Caco-2 (cell line): ENCODE measurements around the gene WDR41. TPM values are rescaled to one million over a fixed set of nuclear protein-coding genes. Genes with fewer than 3 reads are reported as not detected.

Experiments
- BruUV-seq: library from RNA; stranded (reverse); fragments of 400-500 nt; replicated peaks from 2 replicates; lab custom pipeline; 2021; lab: Mats Ljungman, UMichigan
- CTCF ChIA-PET: fragments of 300-600 bp; sonication (Branson Sonifier 250); formaldehyde crosslinking; loops from one replicate; lab custom pipeline; 2022; ENCODE audit warnings: antibody characterized with exemption; lab: Charles Lee
- POLR2A ChIA-PET: fragments of 300-600 bp; sonication (Branson Sonifier 250); formaldehyde crosslinking; loops from one replicate; lab custom pipeline; 2022; ENCODE audit warnings: antibody characterized with exemption; lab: Charles Lee
- DNase-seq, 2 experiments: peaks; one replicate each; pipeline versions ENCODE4 v3.0.0 to v3.0.0-alpha.2; 2020 to 2022
- H3K27me3 ChIP-seq: replicated peaks from 2 replicates; pipeline ENCODE4 v1.6.0; 2011; ENCODE audit warnings: low read length; ENCODE audit not compliant: control insufficient read depth, insufficient read depth
- H3K36me3 ChIP-seq: 2 replicates; pipeline ENCODE4 v1.5.1; 2011; ENCODE audit warnings: low read length; ENCODE audit not compliant: control insufficient read depth, insufficient read depth
- H3K4me1 ChIP-seq: fragments of 250-450 bp; sonication (Bioruptor Pico); 2 replicates; pipeline ENCODE4 v1.5.1; 2020; ENCODE audit warnings: mild to moderate bottlenecking
- H3K4me3 ChIP-seq: 2 replicates; pipeline ENCODE4 v1.5.1; 2011; ENCODE audit warnings: low read depth, mild to moderate bottlenecking, control low read depth, low read length
- H3K9me3 ChIP-seq: fragments of 250-450 bp; sonication (Bioruptor Pico); 2 replicates; pipeline ENCODE4 v1.5.1; 2020; ENCODE audit warnings: mild to moderate bottlenecking, moderate library complexity
- H3K27ac Mint-ChIP-seq: one replicate; pipeline ENCODE4 v1.8.0; 2022; ENCODE audit warnings: mixed read lengths; ENCODE audit not compliant: unreplicated experiment
- H3K27me3 Mint-ChIP-seq: one replicate; pipeline ENCODE4 v1.8.0; 2022; ENCODE audit warnings: mixed read lengths; ENCODE audit not compliant: insufficient read depth, unreplicated experiment
- H3K36me3 Mint-ChIP-seq: one replicate; pipeline ENCODE4 v1.8.0; 2022; ENCODE audit warnings: mild to moderate bottlenecking, mixed read lengths; ENCODE audit not compliant: insufficient read depth, unreplicated experiment
- H3K4me1 Mint-ChIP-seq: one replicate; pipeline ENCODE4 v1.8.0; 2022; ENCODE audit warnings: low read depth, mixed read lengths; ENCODE audit not compliant: unreplicated experiment
- H3K4me3 Mint-ChIP-seq: one replicate; pipeline ENCODE4 v1.8.0; 2022; ENCODE audit warnings: mild to moderate bottlenecking, moderate library complexity, mixed read lengths; ENCODE audit not compliant: unreplicated experiment
- H3K9me3 Mint-ChIP-seq: one replicate; pipeline ENCODE4 v1.8.0; 2022; ENCODE audit warnings: mixed read lengths; ENCODE audit not compliant: unreplicated experiment
- CTCF ChIP-seq, 2 experiments: fragments of 200-600 bp in 1 of 2; IDR thresholded peaks; 1 replicate in 1 of 2; 2 replicates in 1 of 2; pipeline versions ENCODE4 v1.5.1 to v1.8.0; 2011 to 2022; ENCODE audit warnings: antibody characterized with exemption in 1 of 2, control low read depth in 1 of 2, inconsistent platforms in 1 of 2, low read depth in 1 of 2, low read length in 1 of 2, mild to moderate bottlenecking in 1 of 2, moderate library complexity in 1 of 2; ENCODE audit not compliant: insufficient read depth in 1 of 2, severe bottlenecking in 1 of 2, unreplicated experiment in 1 of 2
- intact Hi-C: fragments of 100-400 bp; cut with micrococcal nuclease; formaldehyde crosslinking; loops from one replicate; pipeline ENCODE4 v1.10.0; 2022; ENCODE audit not compliant: unreplicated experiment
- total RNA-seq: library from RNA; stranded (reverse); gene quantifications from 2 replicates; pipeline ENCODE4 v1.2.3, GENCODE V29; 2022

The WDR41 gene
- total RNA-seq, 1 experiment from 2014 or later, result 64.1 TPM

GRCh38 chr5:77425420-77425819, 66.7 kb downstream of the WDR41 start:
- intact Hi-C loops, result loop anchor here (5.0 kb wide), 1 partner anchor 67 kb away; the partner anchor contains the start of gene WDR41
- H3K9me3 ChIP-seq, result no peaks in the 10 kb centered on the region

GRCh38 chr5:77424921-77425320, 67.2 kb downstream of the WDR41 start:
- peaks cover 39% of the 10 kb centered on the region for H3K4me1 Mint-ChIP-seq
- peak overlapping the region; percentile 85 for H3K27ac Mint-ChIP-seq

More at GRCh38 chr5:77425420-77425819, 66.7 kb downstream of the WDR41 start:
- no peak for TF ChIP-seq CTCF (IDR thresholded peaks at IDR 0.05; ENCODE audit: insufficient read depth in 1 of 2, low read depth in 1 of 2, low read length in 1 of 2, severe bottlenecking in 1 of 2, unreplicated experiment in 1 of 2)
- CTCF ChIA-PET, result interaction anchor here (1.8 to 2.2 kb wide), 2 partner anchors 11 to 67 kb away, joined by 12 to 14 read pairs; partner anchors contain the start of gene WDR41
- H3K27me3 Mint-ChIP-seq, result no peaks in the 10 kb centered on the region
- H3K36me3 Mint-ChIP-seq, result peaks cover 19% of the 10 kb centered on the region
- H3K36me3 ChIP-seq, result no peaks in the 10 kb centered on the region
- no peak overlapping the region for H3K4me3 Mint-ChIP-seq
- BruUV-seq, result no TSS peak
- peaks cover 34% of the 10 kb centered on the region for H3K4me1 Mint-ChIP-seq
- H3K4me3 ChIP-seq, result no peak overlapping the region
- DNase-seq, result no peak
- no peaks in the 10 kb centered on the region for H3K27me3 ChIP-seq
- H3K27ac Mint-ChIP-seq, result peak overlapping the region; percentile 85
- POLR2A ChIA-PET, result interaction anchor here (0.6 kb wide), 1 partner anchor 67 kb away, joined by 3 read pairs; no protein-coding TSS in a partner anchor
- H3K9me3 Mint-ChIP-seq, result no peaks in the 10 kb centered on the region
- peaks cover 54% of the 10 kb centered on the region for H3K4me1 ChIP-seq

GRCh38 chr5:77423022-77423750, 68.9 kb downstream of the WDR41 start:
- peaks cover 49% of the 10 kb centered on the region for H3K4me1 Mint-ChIP-seq
- POLR2A ChIA-PET, result no interaction called here
- CTCF ChIA-PET, result no interaction called here

More at GRCh38 chr5:77424921-77425320, 67.2 kb downstream of the WDR41 start:
- no peak for TF ChIP-seq CTCF (IDR thresholded peaks at IDR 0.05; ENCODE audit: insufficient read depth in 1 of 2, low read depth in 1 of 2, low read length in 1 of 2, severe bottlenecking in 1 of 2, unreplicated experiment in 1 of 2)
- intact Hi-C loops, result loop anchor here (5.0 kb wide), 1 partner anchor 67 kb away; the partner anchor contains the start of gene WDR41
- BruUV-seq, result no TSS peak
- Histone ChIP-seq H3K27me3 (no peaks in the 10 kb centered on the region), H3K36me3 (no peaks in the 10 kb centered on the region), H3K9me3 (no peaks in the 10 kb centered on the region), H3K4me1 (peaks cover 59% of the 10 kb centered on the region), H3K4me3 (no peak overlapping the region)
- no peak for DNase-seq
- ChIA-PET CTCF (no interaction called here), POLR2A (no interaction called here)
- H3K27me3 Mint-ChIP-seq, result no peaks in the 10 kb centered on the region
- H3K36me3 Mint-ChIP-seq, result peaks cover 19% of the 10 kb centered on the region
- H3K4me3 Mint-ChIP-seq, result no peak overlapping the region
- H3K9me3 Mint-ChIP-seq, result no peaks in the 10 kb centered on the region

More at GRCh38 chr5:77423022-77423750, 68.9 kb downstream of the WDR41 start:
- TF ChIP-seq CTCF (IDR thresholded peaks at IDR 0.05; ENCODE audit: insufficient read depth in 1 of 2, low read depth in 1 of 2, low read length in 1 of 2, severe bottlenecking in 1 of 2, unreplicated experiment in 1 of 2), result no peak
- intact Hi-C loops, result no loop called here
- H3K4me1 ChIP-seq, result peaks cover 64% of the 10 kb centered on the region
- H3K4me3 Mint-ChIP-seq, result no peak overlapping the region
- no peaks in the 10 kb centered on the region for H3K9me3 Mint-ChIP-seq
- H3K27ac Mint-ChIP-seq, result peak overlapping the region; percentile 42
- no peaks in the 10 kb centered on the region for H3K27me3 ChIP-seq
- BruUV-seq, result no TSS peak
- H3K27me3 Mint-ChIP-seq, result no peaks in the 10 kb centered on the region
- H3K36me3 ChIP-seq, result no peaks in the 10 kb centered on the region
- no peaks in the 10 kb centered on the region for H3K9me3 ChIP-seq
- no peak overlapping the region for H3K4me3 ChIP-seq
- DNase-seq, result no peak
- peaks cover 19% of the 10 kb centered on the region for H3K36me3 Mint-ChIP-seq
